ENCODE measurements around the gene PELI3.

PELI3 gene

DNA sequence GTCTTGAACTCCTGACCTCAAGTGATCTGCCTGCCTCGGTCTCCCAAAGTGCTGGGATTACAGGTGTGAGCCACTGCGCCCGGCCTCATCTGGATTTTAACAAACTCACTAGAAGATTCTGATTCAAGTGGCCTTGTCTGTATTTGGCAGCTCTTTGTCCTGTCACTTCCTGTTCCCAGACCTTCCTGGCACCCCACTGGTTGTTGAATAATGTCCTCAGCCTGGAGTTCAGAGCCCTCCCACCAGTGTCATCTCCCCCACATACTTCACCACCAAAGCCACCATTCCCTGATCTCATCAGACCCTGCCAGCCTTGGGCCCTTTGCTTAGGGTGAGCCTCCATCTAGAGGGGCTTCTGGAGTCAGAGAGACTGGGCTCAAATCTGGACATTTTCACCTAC is 3.3 kb downstream of the PELI3 start:
- H3K4me1 ChIP-seq (ENCODE audit: control insufficient read depth, insufficient read depth, low read length) = peaks cover 6% of the 10 kb centered on the region
- no peaks in the 10 kb centered on the region for H3K27me3 ChIP-seq (ENCODE audit: control insufficient read depth, insufficient read depth, low read length)
- H3K36me3 ChIP-seq (ENCODE audit: control insufficient read depth, insufficient read depth, low read length) = peaks cover 6% of the 10 kb centered on the region
- no peak overlapping the region for H3K27ac ChIP-seq (ENCODE audit: low read depth, low read length)
- no peak overlapping the region for H3K4me3 ChIP-seq (ENCODE audit: low read length)
- H3K9ac ChIP-seq (ENCODE audit: low read length) = no peak overlapping the region

DNA sequence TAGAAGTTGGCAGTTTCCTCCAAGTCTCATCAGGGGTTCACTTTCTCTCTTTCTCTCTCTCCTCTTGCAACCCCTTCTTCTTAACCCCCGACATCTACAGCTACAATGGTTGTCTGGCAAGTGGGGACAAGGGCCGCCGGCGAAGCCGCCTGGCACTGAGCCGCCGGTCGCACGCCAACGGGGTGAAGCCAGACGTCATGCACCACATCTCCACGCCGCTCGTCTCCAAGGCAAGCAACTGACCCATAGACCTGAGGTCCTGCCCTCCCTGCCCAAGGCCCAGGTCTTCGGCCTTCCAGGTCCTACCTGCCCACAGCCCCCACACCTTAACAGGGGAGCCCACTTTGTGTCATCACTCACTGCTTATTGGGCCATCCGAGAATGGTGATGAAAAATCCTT is 4.4 kb downstream of the PELI3 start:
- peaks cover 6% of the 10 kb centered on the region for H3K4me1 ChIP-seq (ENCODE audit: control insufficient read depth, insufficient read depth, low read length)
- H3K27ac ChIP-seq (ENCODE audit: low read depth, low read length) = no peak overlapping the region
- no peak overlapping the region for H3K9ac ChIP-seq (ENCODE audit: low read length)
- no peaks in the 10 kb centered on the region for H3K27me3 ChIP-seq (ENCODE audit: control insufficient read depth, insufficient read depth, low read length)
- no peak overlapping the region for H3K4me3 ChIP-seq (ENCODE audit: low read length)
- peaks cover 6% of the 10 kb centered on the region for H3K36me3 ChIP-seq (ENCODE audit: control insufficient read depth, insufficient read depth, low read length)

DNA sequence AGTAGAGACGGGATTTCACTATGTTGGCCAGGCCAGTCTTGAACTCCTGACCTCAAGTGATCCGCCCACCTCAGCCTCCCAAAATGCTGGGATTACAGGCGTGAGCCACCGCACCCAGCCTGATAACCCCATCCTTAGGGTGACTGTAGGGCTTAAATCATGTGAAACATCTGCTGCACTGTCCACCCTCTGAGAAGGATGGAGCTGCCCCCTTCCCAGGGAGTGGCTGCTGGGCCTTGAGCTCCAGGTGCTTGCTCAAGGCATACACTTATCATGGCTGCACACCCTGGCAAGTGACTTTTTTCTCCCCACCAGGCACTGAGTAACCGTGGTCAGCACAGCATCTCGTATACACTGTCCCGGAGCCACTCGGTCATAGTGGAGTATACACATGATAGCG is 5.3 kb downstream of the PELI3 start:
- peaks cover 8% of the 10 kb centered on the region for H3K36me3 ChIP-seq (ENCODE audit: control insufficient read depth, insufficient read depth, low read length)
- H3K27ac ChIP-seq (ENCODE audit: low read depth, low read length) = no peak overlapping the region
- no peak overlapping the region for H3K9ac ChIP-seq (ENCODE audit: low read length)
- H3K27me3 ChIP-seq (ENCODE audit: control insufficient read depth, insufficient read depth, low read length) = no peaks in the 10 kb centered on the region
- peaks cover 6% of the 10 kb centered on the region for H3K4me1 ChIP-seq (ENCODE audit: control insufficient read depth, insufficient read depth, low read length)
- H3K4me3 ChIP-seq (ENCODE audit: low read length) = no peak overlapping the region

DNA sequence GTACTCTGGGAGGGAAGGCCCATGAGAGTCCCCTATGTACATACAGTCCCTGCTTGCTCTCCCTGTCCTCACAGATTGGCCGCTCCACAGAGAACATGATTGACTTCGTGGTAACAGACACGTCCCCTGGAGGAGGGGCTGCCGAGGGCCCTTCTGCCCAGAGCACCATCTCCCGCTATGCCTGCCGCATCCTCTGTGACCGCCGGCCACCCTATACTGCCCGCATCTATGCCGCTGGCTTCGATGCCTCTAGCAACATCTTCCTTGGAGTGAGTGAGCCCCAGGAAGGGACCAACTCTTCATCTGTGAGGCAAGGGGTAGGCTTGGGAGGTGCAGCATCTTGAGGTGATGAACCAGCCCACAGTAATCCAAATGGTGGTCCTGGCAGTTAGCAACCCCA is 6.5 kb downstream of the PELI3 start:
- no peak overlapping the region for H3K27ac ChIP-seq (ENCODE audit: low read depth, low read length)
- H3K9ac ChIP-seq (ENCODE audit: low read length) = no peak overlapping the region
- peaks cover 8% of the 10 kb centered on the region for H3K36me3 ChIP-seq (ENCODE audit: control insufficient read depth, insufficient read depth, low read length)
- H3K4me1 ChIP-seq (ENCODE audit: control insufficient read depth, insufficient read depth, low read length) = no peaks in the 10 kb centered on the region
- no peaks in the 10 kb centered on the region for H3K27me3 ChIP-seq (ENCODE audit: control insufficient read depth, insufficient read depth, low read length)
- no peak overlapping the region for H3K4me3 ChIP-seq (ENCODE audit: low read length)

DNA sequence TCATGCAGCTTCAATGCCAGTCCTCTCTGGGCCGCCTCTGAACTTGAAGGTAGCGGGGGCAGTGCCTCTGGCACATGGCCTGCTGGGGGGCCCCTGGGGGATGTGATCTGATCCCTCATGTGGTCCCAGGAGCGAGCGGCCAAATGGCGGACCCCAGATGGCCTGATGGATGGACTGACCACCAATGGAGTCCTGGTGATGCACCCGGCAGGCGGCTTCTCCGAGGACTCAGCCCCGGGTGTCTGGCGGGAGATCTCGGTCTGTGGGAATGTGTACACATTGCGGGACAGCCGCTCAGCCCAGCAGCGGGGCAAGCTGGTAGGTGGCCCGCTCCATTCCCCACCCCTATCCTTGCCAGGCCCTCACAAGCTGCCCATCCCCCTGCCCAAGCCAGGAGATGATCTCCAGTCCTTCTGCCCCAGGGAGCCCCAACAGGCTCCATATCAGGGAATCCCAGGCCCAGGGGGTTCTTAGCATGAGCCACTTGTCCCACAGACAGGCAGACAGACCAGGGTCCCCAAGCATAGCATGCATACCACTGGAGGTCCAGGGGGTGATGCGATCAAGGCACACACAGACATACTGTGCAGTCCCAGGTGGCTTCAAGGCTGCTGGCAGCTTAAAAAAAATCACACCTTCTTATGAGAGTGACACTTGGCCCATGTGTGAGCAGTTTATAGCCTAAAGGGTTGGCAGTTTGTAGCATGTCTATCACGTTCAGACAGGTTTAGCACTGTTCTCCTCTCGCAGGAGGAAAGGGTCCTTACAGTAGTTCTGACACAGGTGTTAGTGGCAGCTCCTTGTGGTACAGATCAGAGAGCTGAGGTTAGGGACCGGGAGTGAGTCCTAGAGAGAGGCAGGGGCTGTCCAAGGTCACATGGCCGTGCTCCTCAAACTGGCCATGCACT is 7.2 kb downstream of the PELI3 start:
- Histone ChIP-seq H3K4me1 (ENCODE audit: control insufficient read depth, insufficient read depth, low read length) (peaks cover under 1% of the 10 kb centered on the region), H3K4me3 (ENCODE audit: low read length) (no peak overlapping the region), H3K36me3 (ENCODE audit: control insufficient read depth, insufficient read depth, low read length) (peaks cover 8% of the 10 kb centered on the region), H3K27me3 (ENCODE audit: control insufficient read depth, insufficient read depth, low read length) (no peaks in the 10 kb centered on the region), H3K27ac (ENCODE audit: low read depth, low read length) (no peak overlapping the region), H3K9ac (ENCODE audit: low read length) (no peak overlapping the region)

DNA sequence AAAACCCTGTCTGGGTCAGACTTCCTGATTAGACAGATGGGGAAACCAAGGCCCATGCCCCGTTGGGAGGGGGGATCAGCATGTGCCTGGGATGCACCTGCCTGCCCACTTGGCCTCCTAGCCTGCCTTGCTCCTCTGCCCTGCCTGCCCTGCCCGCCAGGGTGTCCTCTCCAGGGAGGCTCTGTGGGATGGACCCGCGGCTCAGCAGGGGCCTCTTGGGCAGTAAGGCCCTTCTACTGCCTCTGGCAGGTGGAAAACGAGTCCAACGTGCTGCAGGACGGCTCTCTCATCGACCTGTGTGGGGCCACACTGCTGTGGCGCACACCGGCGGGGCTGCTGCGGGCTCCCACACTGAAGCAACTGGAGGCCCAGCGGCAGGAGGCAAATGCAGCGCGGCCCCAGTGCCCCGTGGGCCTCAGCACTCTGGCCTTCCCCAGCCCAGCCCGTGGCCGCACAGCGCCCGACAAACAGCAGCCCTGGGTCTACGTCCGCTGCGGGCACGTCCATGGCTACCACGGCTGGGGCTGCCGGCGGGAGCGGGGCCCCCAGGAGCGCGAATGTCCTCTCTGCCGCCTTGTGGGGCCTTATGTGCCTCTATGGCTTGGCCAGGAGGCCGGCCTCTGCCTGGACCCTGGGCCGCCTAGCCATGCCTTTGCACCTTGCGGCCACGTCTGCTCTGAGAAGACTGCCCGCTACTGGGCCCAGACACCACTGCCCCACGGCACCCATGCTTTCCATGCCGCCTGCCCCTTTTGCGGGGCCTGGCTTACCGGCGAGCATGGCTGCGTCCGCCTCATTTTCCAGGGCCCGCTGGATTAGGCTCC is 8.9 kb downstream of the PELI3 start:
- peaks cover 6% of the 10 kb centered on the region for H3K4me1 ChIP-seq (ENCODE audit: control insufficient read depth, insufficient read depth, low read length)
- H3K36me3 ChIP-seq (ENCODE audit: control insufficient read depth, insufficient read depth, low read length) = peaks cover 8% of the 10 kb centered on the region
- H3K4me3 ChIP-seq (ENCODE audit: low read length) = no peak overlapping the region
- H3K9ac ChIP-seq (ENCODE audit: low read length) = no peak overlapping the region
- no peak overlapping the region for H3K27ac ChIP-seq (ENCODE audit: low read depth, low read length)
- no peaks in the 10 kb centered on the region for H3K27me3 ChIP-seq (ENCODE audit: control insufficient read depth, insufficient read depth, low read length)

DNA sequence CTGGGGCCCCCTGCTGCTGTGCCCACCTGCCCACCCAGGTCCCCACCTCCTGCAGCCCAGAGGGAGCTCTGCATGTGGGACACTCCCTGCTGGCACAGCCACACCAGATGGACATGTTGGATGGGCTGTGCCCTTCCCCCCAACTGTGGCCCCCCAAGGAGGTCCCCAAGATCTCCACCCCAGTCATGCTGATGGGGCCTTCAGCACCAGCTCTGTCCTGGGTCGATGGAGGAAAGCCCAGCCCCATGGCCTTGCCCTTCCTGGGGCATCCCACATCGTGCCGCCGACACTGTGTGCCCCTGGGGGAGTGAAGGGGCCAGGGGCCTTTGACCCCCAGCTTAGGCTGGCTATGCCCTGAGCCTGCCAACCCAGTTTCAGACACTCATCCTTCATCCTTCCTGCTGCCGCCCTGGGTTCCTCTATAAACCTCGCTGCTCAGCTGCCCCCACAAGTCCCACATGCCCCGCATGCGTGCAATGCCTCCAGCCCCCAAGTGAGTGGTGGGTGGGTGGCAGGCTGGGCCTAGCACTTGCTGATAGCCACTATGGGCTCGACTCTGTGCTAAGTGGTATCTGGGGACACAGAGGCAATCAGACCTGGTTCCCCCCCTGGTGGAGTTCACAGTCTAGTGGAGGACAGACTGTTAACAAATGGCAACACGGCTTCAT is 9.6 kb downstream of the PELI3 start:
- Histone ChIP-seq H3K4me3 (ENCODE audit: low read length) (no peak overlapping the region), H3K36me3 (ENCODE audit: control insufficient read depth, insufficient read depth, low read length) (peaks cover 8% of the 10 kb centered on the region), H3K27me3 (ENCODE audit: control insufficient read depth, insufficient read depth, low read length) (no peaks in the 10 kb centered on the region), H3K4me1 (ENCODE audit: control insufficient read depth, insufficient read depth, low read length) (peaks cover 9% of the 10 kb centered on the region), H3K27ac (ENCODE audit: low read depth, low read length) (no peak overlapping the region), H3K9ac (ENCODE audit: low read length) (no peak overlapping the region)

DNA sequence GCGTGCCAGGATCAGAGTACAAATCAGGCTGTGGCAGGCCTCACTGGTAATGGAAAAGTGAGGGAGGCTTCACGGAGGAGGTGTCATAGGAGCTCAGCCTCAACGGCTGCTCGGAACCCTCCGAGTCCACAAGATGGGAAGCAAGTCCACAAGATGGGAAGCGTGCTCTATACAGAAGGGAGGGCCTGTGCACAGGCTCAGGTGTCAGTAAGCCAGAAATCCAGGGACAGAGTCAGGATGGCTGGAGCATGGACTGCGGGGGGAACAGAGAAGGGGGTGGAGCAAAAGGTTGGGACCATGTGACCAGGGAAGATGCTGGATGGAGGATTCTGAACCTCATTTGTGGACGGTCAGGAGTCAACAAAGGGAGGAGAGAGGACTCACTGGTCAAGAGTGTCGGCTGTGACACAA is 10.1 kb downstream of the PELI3 start:
- peaks cover 8% of the 10 kb centered on the region for H3K36me3 ChIP-seq (ENCODE audit: control insufficient read depth, insufficient read depth, low read length)
- H3K27ac ChIP-seq (ENCODE audit: low read depth, low read length) = no peak overlapping the region
- H3K9ac ChIP-seq (ENCODE audit: low read length) = no peak overlapping the region
- H3K4me3 ChIP-seq (ENCODE audit: low read length) = no peak overlapping the region
- no peaks in the 10 kb centered on the region for H3K27me3 ChIP-seq (ENCODE audit: control insufficient read depth, insufficient read depth, low read length)
- H3K4me1 ChIP-seq (ENCODE audit: control insufficient read depth, insufficient read depth, low read length) = peaks cover 9% of the 10 kb centered on the region

DNA sequence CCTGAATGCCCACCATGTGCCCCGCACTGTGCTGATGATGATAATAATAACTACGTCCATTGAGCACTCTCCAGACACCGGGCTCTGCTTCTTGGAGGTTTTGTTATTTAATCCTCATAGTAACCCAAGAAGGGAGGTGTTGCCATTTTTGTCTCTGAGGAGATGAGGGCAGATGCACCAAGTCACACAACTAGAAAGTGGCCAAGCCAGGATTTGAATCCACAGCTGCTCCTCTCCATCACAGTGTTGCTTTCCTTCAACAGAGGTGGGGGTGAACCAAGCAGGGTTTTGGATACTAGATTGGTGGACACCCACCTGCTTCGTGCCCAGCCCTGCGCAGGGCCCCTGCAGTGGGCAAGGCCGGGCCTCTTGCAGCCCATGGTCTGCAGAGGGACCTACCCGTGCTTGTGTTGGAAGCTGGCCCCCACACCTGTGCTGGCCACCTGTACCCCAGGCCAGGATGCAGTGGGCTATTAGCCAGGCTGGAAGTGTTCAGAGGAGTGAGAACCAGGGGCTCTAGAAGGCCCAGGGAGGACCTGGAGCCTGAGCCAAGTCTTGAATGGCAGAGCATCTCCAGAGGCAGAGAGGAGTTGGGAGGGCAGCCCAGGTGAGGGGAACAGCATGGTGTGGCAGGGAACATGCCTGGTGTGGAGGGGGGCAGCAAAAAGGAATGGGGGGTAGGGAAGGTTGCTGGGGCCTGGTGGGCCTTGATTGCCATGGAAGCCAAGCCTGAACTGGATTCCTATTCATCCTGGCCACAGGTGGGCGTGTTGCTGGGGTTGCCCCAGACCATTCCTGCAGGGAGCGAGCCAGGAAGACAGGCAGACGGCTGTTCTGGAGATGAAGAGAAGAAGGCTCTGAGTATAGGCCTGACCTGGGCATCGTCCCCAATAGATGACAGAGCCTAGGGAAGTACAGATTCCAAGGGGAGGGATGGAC is 10.8 kb downstream of the PELI3 start:
- Histone ChIP-seq H3K4me3 (ENCODE audit: low read length) (no peak overlapping the region), H3K27me3 (ENCODE audit: control insufficient read depth, insufficient read depth, low read length) (no peaks in the 10 kb centered on the region), H3K27ac (ENCODE audit: low read depth, low read length) (no peak overlapping the region), H3K4me1 (ENCODE audit: control insufficient read depth, insufficient read depth, low read length) (peaks cover 9% of the 10 kb centered on the region), H3K9ac (ENCODE audit: low read length) (no peak overlapping the region), H3K36me3 (ENCODE audit: control insufficient read depth, insufficient read depth, low read length) (peaks cover 3% of the 10 kb centered on the region)

DNA sequence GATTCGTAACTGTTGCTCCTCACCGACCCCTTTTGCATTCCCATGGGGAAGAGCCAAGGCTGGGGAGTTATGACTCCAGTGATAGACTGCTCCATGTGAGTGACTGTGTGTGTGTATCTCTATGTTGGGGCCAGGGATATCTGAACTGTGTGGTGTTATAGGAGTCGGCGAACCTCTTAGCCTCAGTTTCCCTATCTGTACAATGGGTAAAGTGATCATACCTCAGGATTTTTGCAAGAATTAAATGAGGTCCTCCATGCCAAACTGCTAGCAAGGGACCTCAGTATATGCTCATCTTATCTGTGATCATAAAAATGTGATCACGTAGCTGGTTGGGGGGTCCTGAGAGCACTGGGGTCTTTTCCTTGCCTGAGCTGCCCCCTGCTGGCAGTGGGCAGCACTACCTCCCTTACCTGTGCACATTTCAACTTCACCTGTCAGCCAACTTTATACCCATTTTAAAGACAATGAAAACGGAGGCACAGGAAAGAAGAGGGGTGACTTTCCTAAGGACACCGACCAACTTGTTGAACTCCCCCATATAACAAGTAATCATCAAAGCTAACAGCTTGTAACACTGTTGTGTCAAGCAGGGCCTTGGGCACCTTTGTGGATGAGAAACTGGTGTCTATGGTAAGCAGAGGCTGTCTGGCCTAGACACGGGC is 12.2 kb downstream of the PELI3 start:
- H3K4me3 ChIP-seq (ENCODE audit: low read length) = peak overlapping the region; percentile 79
- peaks cover 2% of the 10 kb centered on the region for H3K36me3 ChIP-seq (ENCODE audit: control insufficient read depth, insufficient read depth, low read length)
- H3K9ac ChIP-seq (ENCODE audit: low read length) = peak overlapping the region; percentile 75
- H3K27me3 ChIP-seq (ENCODE audit: control insufficient read depth, insufficient read depth, low read length) = no peaks in the 10 kb centered on the region
- H3K4me1 ChIP-seq (ENCODE audit: control insufficient read depth, insufficient read depth, low read length) = peaks cover 9% of the 10 kb centered on the region
- H3K27ac ChIP-seq (ENCODE audit: low read depth, low read length) = peak overlapping the region; percentile 90

DNA sequence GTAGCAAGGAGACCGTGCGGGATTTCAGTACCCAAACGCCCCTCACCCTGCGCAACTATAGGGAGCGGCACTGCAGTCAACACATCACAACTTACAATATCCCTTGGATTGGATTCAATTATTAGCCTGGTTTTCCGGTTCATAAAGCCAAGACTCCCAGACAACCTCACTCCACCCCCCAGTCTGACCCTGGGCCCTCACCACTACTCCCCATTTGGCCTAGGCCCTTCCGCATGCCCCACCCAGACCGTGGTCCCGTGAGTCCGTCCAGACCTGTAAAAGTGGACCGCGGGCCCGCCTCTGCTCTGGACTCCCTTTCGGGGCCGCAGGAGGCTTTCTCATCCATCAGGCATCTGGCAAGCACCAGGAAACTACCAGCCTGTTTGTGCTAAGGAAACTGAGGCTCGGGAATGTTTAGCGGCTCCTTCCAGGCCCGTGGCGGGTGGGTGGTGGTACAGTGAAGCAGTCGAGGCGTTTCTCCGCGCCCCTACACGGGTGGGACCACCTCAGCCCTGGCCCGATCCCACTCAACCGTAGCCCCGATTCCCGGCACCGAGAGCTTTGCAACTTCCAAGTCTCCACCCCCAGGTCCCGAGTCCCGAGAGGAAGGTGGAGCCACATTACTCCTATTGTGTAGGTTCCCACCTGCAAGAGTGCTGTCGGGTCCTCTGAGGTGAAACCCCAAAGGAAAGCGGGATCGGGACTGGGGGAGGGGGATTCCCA is 12.8 kb downstream of the PELI3 start:
- Histone ChIP-seq H3K27ac (ENCODE audit: low read depth, low read length) (peak overlapping the region; percentile 90), H3K4me1 (ENCODE audit: control insufficient read depth, insufficient read depth, low read length) (peaks cover 9% of the 10 kb centered on the region), H3K4me3 (ENCODE audit: low read length) (peak overlapping the region; percentile 79), H3K36me3 (ENCODE audit: control insufficient read depth, insufficient read depth, low read length) (peaks cover 2% of the 10 kb centered on the region), H3K9ac (ENCODE audit: low read length) (peak overlapping the region; percentile 75), H3K27me3 (ENCODE audit: control insufficient read depth, insufficient read depth, low read length) (no peaks in the 10 kb centered on the region)
